ENCODE data around the gene SCGB3A1. TPM values are rescaled to one million over a fixed set of nuclear protein-coding genes. Genes with fewer than 3 reads are reported as not detected.

The SCGB3A1 gene
- total RNA-seq, 1 experiment from 2014 or later, result not detected

GRCh38 chr5:180586870-180587269, 4.4 kb downstream of the SCGB3A1 start:
- Mint-ChIP-seq H3K4me1 (no peaks in the 10 kb centered on the region), H3K27ac (no peak overlapping the region), H3K9me3 (no peaks in the 10 kb centered on the region), H3K36me3 (no peaks in the 10 kb centered on the region), H3K27me3 (ENCODE audit: low read depth) (peaks cover 27% of the 10 kb centered on the region), H3K4me3 (no peak overlapping the region)
- ATAC-seq (no peak), DNase-seq (ENCODE audit: low spot score) (no peak)
- ChIA-PET CTCF (interaction anchor here (0.6 to 2.4 kb wide), 4 partner anchors 12 to 59 kb away, joined by 3 to 11 read pairs (median 4); no protein-coding TSS in a partner anchor), POLR2A (no interaction called here)
- TF ChIP-seq, protein P1, sequence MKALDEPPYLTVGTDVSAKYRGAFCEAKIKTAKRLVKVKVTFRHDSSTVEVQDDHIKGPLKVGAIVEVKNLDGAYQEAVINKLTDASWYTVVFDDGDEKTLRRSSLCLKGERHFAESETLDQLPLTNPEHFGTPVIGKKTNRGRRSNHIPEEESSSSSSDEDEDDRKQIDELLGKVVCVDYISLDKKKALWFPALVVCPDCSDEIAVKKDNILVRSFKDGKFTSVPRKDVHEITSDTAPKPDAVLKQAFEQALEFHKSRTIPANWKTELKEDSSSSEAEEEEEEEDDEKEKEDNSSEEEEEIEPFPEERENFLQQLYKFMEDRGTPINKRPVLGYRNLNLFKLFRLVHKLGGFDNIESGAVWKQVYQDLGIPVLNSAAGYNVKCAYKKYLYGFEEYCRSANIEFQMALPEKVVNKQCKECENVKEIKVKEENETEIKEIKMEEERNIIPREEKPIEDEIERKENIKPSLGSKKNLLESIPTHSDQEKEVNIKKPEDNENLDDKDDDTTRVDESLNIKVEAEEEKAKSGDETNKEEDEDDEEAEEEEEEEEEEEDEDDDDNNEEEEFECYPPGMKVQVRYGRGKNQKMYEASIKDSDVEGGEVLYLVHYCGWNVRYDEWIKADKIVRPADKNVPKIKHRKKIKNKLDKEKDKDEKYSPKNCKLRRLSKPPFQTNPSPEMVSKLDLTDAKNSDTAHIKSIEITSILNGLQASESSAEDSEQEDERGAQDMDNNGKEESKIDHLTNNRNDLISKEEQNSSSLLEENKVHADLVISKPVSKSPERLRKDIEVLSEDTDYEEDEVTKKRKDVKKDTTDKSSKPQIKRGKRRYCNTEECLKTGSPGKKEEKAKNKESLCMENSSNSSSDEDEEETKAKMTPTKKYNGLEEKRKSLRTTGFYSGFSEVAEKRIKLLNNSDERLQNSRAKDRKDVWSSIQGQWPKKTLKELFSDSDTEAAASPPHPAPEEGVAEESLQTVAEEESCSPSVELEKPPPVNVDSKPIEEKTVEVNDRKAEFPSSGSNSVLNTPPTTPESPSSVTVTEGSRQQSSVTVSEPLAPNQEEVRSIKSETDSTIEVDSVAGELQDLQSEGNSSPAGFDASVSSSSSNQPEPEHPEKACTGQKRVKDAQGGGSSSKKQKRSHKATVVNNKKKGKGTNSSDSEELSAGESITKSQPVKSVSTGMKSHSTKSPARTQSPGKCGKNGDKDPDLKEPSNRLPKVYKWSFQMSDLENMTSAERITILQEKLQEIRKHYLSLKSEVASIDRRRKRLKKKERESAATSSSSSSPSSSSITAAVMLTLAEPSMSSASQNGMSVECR (CRISPR knock-in tag; IDR thresholded peaks at IDR 0.05; ENCODE audit: borderline replicate concordance), result no peak
- TF ChIP-seq ZNF416 (CRISPR knock-in tag; IDR thresholded peaks at IDR 0.05) (no peak), ZMAT4 (CRISPR knock-in tag; IDR thresholded peaks at IDR 0.05) (no peak), MAX (CRISPR knock-in tag; IDR thresholded peaks at IDR 0.05) (no peak), ESRRA (CRISPR knock-in tag; IDR thresholded peaks at IDR 0.05; ENCODE audit: borderline replicate concordance) (no peak), ELF4 (CRISPR knock-in tag; IDR thresholded peaks at IDR 0.05; ENCODE audit: low read depth) (no peak), JAZF1 (CRISPR knock-in tag; IDR thresholded peaks at IDR 0.05) (no peak), TCF7 (CRISPR knock-in tag; IDR thresholded peaks at IDR 0.05; ENCODE audit: low read depth) (no peak), ZNF138 (CRISPR knock-in tag; conservative IDR thresholded peaks at IDR 0.05) (no peak), NFYB (CRISPR knock-in tag; conservative IDR thresholded peaks at IDR 0.05; ENCODE audit: low read depth) (no peak)
- TF ChIP-seq, protein P2, sequence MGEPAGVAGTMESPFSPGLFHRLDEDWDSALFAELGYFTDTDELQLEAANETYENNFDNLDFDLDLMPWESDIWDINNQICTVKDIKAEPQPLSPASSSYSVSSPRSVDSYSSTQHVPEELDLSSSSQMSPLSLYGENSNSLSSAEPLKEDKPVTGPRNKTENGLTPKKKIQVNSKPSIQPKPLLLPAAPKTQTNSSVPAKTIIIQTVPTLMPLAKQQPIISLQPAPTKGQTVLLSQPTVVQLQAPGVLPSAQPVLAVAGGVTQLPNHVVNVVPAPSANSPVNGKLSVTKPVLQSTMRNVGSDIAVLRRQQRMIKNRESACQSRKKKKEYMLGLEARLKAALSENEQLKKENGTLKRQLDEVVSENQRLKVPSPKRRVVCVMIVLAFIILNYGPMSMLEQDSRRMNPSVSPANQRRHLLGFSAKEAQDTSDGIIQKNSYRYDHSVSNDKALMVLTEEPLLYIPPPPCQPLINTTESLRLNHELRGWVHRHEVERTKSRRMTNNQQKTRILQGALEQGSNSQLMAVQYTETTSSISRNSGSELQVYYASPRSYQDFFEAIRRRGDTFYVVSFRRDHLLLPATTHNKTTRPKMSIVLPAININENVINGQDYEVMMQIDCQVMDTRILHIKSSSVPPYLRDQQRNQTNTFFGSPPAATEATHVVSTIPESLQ (CRISPR knock-in tag; IDR thresholded peaks at IDR 0.05), result no peak
- TF ChIP-seq, protein P3, sequence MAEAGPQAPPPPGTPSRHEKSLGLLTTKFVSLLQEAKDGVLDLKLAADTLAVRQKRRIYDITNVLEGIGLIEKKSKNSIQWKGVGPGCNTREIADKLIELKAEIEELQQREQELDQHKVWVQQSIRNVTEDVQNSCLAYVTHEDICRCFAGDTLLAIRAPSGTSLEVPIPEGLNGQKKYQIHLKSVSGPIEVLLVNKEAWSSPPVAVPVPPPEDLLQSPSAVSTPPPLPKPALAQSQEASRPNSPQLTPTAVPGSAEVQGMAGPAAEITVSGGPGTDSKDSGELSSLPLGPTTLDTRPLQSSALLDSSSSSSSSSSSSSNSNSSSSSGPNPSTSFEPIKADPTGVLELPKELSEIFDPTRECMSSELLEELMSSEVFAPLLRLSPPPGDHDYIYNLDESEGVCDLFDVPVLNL (CRISPR knock-in tag; IDR thresholded peaks at IDR 0.05; ENCODE audit: borderline replicate concordance, low read depth), result no peak
- TF ChIP-seq, protein P4, sequence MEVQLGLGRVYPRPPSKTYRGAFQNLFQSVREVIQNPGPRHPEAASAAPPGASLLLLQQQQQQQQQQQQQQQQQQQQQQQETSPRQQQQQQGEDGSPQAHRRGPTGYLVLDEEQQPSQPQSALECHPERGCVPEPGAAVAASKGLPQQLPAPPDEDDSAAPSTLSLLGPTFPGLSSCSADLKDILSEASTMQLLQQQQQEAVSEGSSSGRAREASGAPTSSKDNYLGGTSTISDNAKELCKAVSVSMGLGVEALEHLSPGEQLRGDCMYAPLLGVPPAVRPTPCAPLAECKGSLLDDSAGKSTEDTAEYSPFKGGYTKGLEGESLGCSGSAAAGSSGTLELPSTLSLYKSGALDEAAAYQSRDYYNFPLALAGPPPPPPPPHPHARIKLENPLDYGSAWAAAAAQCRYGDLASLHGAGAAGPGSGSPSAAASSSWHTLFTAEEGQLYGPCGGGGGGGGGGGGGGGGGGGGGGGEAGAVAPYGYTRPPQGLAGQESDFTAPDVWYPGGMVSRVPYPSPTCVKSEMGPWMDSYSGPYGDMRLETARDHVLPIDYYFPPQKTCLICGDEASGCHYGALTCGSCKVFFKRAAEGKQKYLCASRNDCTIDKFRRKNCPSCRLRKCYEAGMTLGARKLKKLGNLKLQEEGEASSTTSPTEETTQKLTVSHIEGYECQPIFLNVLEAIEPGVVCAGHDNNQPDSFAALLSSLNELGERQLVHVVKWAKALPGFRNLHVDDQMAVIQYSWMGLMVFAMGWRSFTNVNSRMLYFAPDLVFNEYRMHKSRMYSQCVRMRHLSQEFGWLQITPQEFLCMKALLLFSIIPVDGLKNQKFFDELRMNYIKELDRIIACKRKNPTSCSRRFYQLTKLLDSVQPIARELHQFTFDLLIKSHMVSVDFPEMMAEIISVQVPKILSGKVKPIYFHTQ (CRISPR knock-in tag; IDR thresholded peaks at IDR 0.05), result no peak

GRCh38 chr5:180586204-180586603, 5.1 kb downstream of the SCGB3A1 start:
- H3K4me1 Mint-ChIP-seq, result no peaks in the 10 kb centered on the region
- ChIA-PET POLR2A (no interaction called here), CTCF (interaction anchor here (1.1 kb wide), 1 partner anchor 20 kb away, joined by 4 read pairs; no protein-coding TSS in a partner anchor)
- H3K4me3 Mint-ChIP-seq, result no peak overlapping the region
- H3K9me3 Mint-ChIP-seq, result no peaks in the 10 kb centered on the region
- H3K36me3 Mint-ChIP-seq, result no peaks in the 10 kb centered on the region
- no peak for ATAC-seq
- no peak overlapping the region for H3K27ac Mint-ChIP-seq
- no peak for DNase-seq (ENCODE audit: low spot score)
- H3K27me3 Mint-ChIP-seq (ENCODE audit: low read depth), result peaks cover 25% of the 10 kb centered on the region
- TF ChIP-seq ZNF263 (CRISPR knock-in tag; IDR thresholded peaks at IDR 0.05; ENCODE audit: low read depth), result no peak
- TF ChIP-seq ZNF532 (CRISPR knock-in tag; IDR thresholded peaks at IDR 0.05; ENCODE audit: borderline replicate concordance), result no peak
- no peak for TF ChIP-seq TCF7 (CRISPR knock-in tag; IDR thresholded peaks at IDR 0.05; ENCODE audit: low read depth)
- TF ChIP-seq TEAD4 (CRISPR knock-in tag; IDR thresholded peaks at IDR 0.05), result no peak
- TF ChIP-seq IRF2 (CRISPR knock-in tag; IDR thresholded peaks at IDR 0.05; ENCODE audit: borderline replicate concordance, low read depth), result no peak

Measured in WTC11 (cell line).